ENCODE results near the gene CAST. TPM values are rescaled to one million over a fixed set of nuclear protein-coding genes. Genes with fewer than 3 reads are reported as not detected.

The CAST gene
- total and polyA plus RNA-seq, 2 donors from 2014 or later, result 83.2 to 282 TPM

DNA sequence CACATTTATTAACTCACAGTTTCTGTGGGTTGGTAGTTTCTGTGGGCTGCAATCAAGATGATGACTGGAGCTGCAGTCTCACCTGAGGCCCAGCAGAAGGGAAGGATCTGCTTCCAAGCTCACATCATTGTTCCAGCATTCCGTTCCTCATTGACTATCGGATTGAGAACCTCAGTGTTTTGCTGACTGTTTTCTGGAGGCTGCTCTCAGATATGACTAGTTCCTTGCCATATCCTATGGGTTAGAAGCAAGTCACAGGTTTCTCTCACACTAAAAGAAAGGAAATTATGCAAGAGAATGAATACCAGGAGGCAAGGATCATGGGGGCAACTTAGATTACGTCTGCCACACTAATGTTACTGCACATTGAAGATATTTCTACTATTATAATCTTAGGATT, 151.9 kb downstream of the CAST start:
- Histone ChIP-seq H3K9me3 (ENCODE audit: control insufficient read depth in 2 of 3, insufficient read depth in 1 of 3, low read length in 3 of 3) (no peaks in the 10 kb centered on the region), H3K36me3 (ENCODE audit: control insufficient read depth in 2 of 3, insufficient read depth in 3 of 3, low read length in 3 of 3) (no peaks in the 10 kb centered on the region), H3K4me1 (ENCODE audit: control insufficient read depth in 2 of 3, insufficient read depth in 2 of 3, low read depth in 1 of 3, low read length in 3 of 3) (peaks cover 0 to 7% (median 0%) of the 10 kb centered on the region in 3 donors), H3K9ac (ENCODE audit: low read length in 3 of 3) (no peak overlapping the region), H3K27ac (ENCODE audit: low read depth in 2 of 2, low read length in 2 of 2) (no peak overlapping the region), H3K27me3 (ENCODE audit: control insufficient read depth, insufficient read depth, low read length) (no peaks in the 10 kb centered on the region), H3K4me3 (ENCODE audit: low read length in 3 of 3) (no peak overlapping the region)
- TF ChIP-seq CTCF (IDR thresholded peaks at IDR 0.05; ENCODE audit: borderline replicate concordance, extremely low read depth, insufficient read depth), result no peak
- intact Hi-C loops (cut with DNase I), result no loop called here
- DNase-seq (no peak), FAIRE-seq (no peak)

GRCh38 chr5:96816411-96816939, 154.3 kb downstream of the CAST start:
- Histone ChIP-seq H3K27me3 (ENCODE audit: control insufficient read depth, insufficient read depth, low read length) (no peaks in the 10 kb centered on the region), H3K4me3 (ENCODE audit: low read length in 3 of 3) (no peak overlapping the region), H3K9me3 (ENCODE audit: control insufficient read depth in 2 of 3, insufficient read depth in 1 of 3, low read length in 3 of 3) (no peaks in the 10 kb centered on the region), H3K36me3 (ENCODE audit: control insufficient read depth in 2 of 3, insufficient read depth in 3 of 3, low read length in 3 of 3) (no peaks in the 10 kb centered on the region), H3K4me1 (ENCODE audit: control insufficient read depth in 2 of 3, insufficient read depth in 2 of 3, low read depth in 1 of 3, low read length in 3 of 3) (peaks cover 0 to 7% (median 2%) of the 10 kb centered on the region in 3 donors), H3K9ac (ENCODE audit: low read length in 3 of 3) (no peak overlapping the region), H3K27ac (ENCODE audit: low read depth in 2 of 2, low read length in 2 of 2) (no peak overlapping the region)
- FAIRE-seq, result no peak
- intact Hi-C loops (cut with DNase I), result no loop called here
- no peak for TF ChIP-seq CTCF (IDR thresholded peaks at IDR 0.05; ENCODE audit: borderline replicate concordance, extremely low read depth, insufficient read depth)
- no peak for DNase-seq

DNA sequence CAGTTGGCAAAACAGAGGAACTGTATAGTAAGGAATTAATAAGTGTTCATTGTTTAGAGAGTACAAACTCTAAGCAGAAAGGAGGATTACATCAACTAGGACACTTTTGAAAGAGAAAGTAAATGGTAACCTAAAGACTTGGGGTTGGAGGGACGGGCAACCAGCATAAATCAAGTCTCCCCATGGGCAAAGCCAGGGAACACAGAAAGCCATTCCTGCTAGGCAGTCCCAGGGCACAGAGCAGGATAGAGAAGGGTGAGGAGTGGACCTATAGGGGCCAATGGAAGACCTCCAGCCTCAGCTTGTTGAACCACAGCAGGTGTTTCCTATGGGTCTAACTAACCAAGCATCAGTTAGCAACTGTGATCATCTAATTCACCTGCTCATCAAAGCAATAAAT, 154.8 kb downstream of the CAST start:
- no peak overlapping the region for H3K4me3 ChIP-seq (ENCODE audit: low read length in 3 of 3)
- intact Hi-C loops (cut with DNase I), result no loop called here
- H3K36me3 ChIP-seq (ENCODE audit: control insufficient read depth in 2 of 3, insufficient read depth in 3 of 3, low read length in 3 of 3), result no peaks in the 10 kb centered on the region
- H3K9me3 ChIP-seq (ENCODE audit: control insufficient read depth in 2 of 3, insufficient read depth in 1 of 3, low read length in 3 of 3), result no peaks in the 10 kb centered on the region
- peaks cover 0 to 7% (median 2%) of the 10 kb centered on the region in 3 donors for H3K4me1 ChIP-seq (ENCODE audit: control insufficient read depth in 2 of 3, insufficient read depth in 2 of 3, low read depth in 1 of 3, low read length in 3 of 3)
- no peak overlapping the region for H3K9ac ChIP-seq (ENCODE audit: low read length in 3 of 3)
- TF ChIP-seq CTCF (IDR thresholded peaks at IDR 0.05; ENCODE audit: borderline replicate concordance, extremely low read depth, insufficient read depth), result no peak
- DNase-seq, result no peak
- no peaks in the 10 kb centered on the region for H3K27me3 ChIP-seq (ENCODE audit: control insufficient read depth, insufficient read depth, low read length)
- no peak overlapping the region for H3K27ac ChIP-seq (ENCODE audit: low read depth in 2 of 2, low read length in 2 of 2)
- no peak for FAIRE-seq

GRCh38 chr5:96817506-96817905, 155.3 kb downstream of the CAST start:
- Histone ChIP-seq H3K27ac (ENCODE audit: low read depth in 2 of 2, low read length in 2 of 2) (no peak overlapping the region), H3K4me1 (ENCODE audit: control insufficient read depth in 2 of 3, insufficient read depth in 2 of 3, low read depth in 1 of 3, low read length in 3 of 3) (peaks cover 0 to 7% (median 2%) of the 10 kb centered on the region in 3 donors), H3K27me3 (ENCODE audit: control insufficient read depth, insufficient read depth, low read length) (no peaks in the 10 kb centered on the region), H3K4me3 (ENCODE audit: low read length in 3 of 3) (no peak overlapping the region), H3K36me3 (ENCODE audit: control insufficient read depth in 2 of 3, insufficient read depth in 3 of 3, low read length in 3 of 3) (no peaks in the 10 kb centered on the region), H3K9ac (ENCODE audit: low read length in 3 of 3) (no peak overlapping the region), H3K9me3 (ENCODE audit: control insufficient read depth in 2 of 3, insufficient read depth in 1 of 3, low read length in 3 of 3) (no peaks in the 10 kb centered on the region)
- intact Hi-C loops (cut with DNase I), result no loop called here
- no peak for FAIRE-seq
- DNase-seq, result no peak
- no peak for TF ChIP-seq CTCF (IDR thresholded peaks at IDR 0.05; ENCODE audit: borderline replicate concordance, extremely low read depth, insufficient read depth)
